Measurements from ENCODE around the gene ADAM12.

ADAM12 gene

DNA sequence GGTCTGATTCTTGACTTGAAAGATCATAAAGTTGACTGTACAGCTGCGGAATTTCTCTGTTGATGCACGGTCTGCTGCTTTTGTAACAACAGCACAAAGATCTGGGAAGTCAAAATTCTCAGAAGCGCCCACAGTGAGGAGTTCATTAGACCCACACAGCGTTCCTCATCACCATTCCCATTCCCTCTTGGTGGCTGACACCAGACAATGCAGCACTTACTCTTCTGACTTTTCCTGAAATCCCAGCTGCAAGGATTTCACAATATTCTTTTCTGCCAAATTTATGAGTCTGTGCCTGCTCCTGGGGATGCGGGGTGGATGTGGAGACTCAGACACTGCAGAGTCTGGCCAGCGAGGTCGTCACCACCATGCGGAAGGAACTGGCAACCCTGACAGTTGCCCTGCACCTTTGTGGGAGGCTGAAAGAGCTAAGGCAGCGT, 258.0 kb downstream of the ADAM12 start:
- ATAC-seq (replicated peaks; ENCODE audit: extremely low read depth, poor library complexity, severe bottlenecking), result no peak
- H3K27me3 Mint-ChIP-seq, result no peaks in the 10 kb centered on the region
- H3K27ac Mint-ChIP-seq (ENCODE audit: low read depth), result no peak overlapping the region
- H3K9me3 Mint-ChIP-seq, result peaks cover 25% of the 10 kb centered on the region
- no peaks in the 10 kb centered on the region for H3K4me1 Mint-ChIP-seq
- no peak overlapping the region for H3K4me3 Mint-ChIP-seq
- H3K36me3 Mint-ChIP-seq (ENCODE audit: insufficient read depth), result peaks cover 2% of the 10 kb centered on the region
- no peak for DNase-seq (ENCODE audit: low spot score in 2 of 2)

DNA sequence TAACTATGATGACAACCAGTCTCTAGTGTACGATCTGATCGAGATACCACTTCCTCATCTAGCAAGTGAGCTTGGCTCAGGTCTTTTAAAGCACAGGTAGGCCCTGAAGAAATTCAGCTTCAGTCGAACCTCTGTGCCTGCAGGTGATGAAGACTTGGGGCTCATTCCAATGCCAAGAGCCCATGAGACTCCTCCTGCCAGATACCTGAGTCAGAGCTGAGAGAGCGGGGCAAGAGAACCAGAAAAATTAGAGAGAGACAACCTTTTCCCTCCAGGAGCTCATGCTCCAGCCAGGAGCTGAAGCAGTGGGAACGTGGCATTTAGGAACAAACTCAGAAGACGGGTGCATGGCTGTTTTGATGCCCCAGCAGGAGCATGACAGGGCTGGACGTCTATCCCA, 259.3 kb downstream of the ADAM12 start:
- Mint-ChIP-seq H3K27ac (ENCODE audit: low read depth) (no peak overlapping the region), H3K4me1 (no peaks in the 10 kb centered on the region), H3K4me3 (no peak overlapping the region), H3K27me3 (no peaks in the 10 kb centered on the region), H3K9me3 (peaks cover 25% of the 10 kb centered on the region), H3K36me3 (ENCODE audit: insufficient read depth) (peaks cover 2% of the 10 kb centered on the region)
- DNase-seq (ENCODE audit: low spot score in 2 of 2) (no peak), ATAC-seq (replicated peaks; ENCODE audit: extremely low read depth, poor library complexity, severe bottlenecking) (no peak)

DNA sequence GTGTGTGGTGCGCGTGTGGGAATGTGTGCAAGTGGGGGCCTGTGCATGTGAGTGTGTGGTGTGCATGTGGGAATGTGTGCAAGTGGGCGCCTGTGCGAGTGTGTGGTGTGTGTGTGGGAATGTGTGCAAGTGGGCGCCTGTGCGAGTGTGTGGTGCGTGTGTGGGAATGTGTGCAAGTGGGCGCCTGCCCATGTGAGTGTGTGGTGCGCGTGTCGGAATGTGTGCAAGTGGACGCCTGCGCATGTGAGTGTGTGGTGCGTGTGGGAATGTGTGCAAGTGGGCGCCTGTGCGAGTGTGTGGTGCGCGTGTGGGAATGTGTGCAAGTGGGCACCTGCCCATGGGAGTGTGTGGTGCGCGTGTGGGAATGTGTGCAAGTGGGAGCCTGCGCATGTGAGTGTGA, 259.7 kb downstream of the ADAM12 start:
- DNase-seq (ENCODE audit: low spot score in 2 of 2) (no peak), ATAC-seq (replicated peaks; ENCODE audit: extremely low read depth, poor library complexity, severe bottlenecking) (no peak)
- Mint-ChIP-seq H3K27me3 (no peaks in the 10 kb centered on the region), H3K36me3 (ENCODE audit: insufficient read depth) (peaks cover 2% of the 10 kb centered on the region), H3K9me3 (peaks cover 21% of the 10 kb centered on the region), H3K27ac (ENCODE audit: low read depth) (no peak overlapping the region), H3K4me3 (no peak overlapping the region), H3K4me1 (no peaks in the 10 kb centered on the region)

DNA sequence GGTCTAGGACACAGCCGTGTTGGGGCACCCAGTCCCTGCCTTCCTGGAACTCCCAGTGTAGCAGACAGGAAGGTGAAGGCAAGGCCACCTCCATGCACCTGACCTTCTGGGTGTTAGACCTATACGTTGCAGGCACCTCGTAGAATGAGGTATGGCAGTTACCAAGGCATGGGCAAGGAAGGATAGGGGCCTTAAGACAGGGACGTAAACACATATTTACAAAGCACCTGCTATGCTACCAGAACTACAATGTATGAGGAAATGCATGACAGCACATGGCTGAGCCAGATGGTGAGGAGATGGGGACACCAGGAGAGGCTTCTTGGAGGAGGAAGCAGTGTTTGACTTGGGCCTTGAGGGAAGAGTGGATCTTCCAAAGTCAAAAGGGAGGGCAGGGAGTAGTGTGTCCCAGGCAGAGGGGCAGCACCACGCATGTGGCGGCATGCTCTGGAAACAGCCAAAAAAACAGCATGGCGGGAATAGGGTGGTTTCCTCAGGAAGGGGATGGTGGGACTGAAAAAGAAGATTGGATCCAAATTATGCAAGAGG, 260.7 kb downstream of the ADAM12 start:
- Mint-ChIP-seq H3K4me1 (no peaks in the 10 kb centered on the region), H3K27ac (ENCODE audit: low read depth) (no peak overlapping the region), H3K27me3 (no peaks in the 10 kb centered on the region), H3K36me3 (ENCODE audit: insufficient read depth) (no peaks in the 10 kb centered on the region), H3K9me3 (peaks cover 14% of the 10 kb centered on the region), H3K4me3 (no peak overlapping the region)
- DNase-seq (ENCODE audit: low spot score in 2 of 2) (no peak), ATAC-seq (replicated peaks; ENCODE audit: extremely low read depth, poor library complexity, severe bottlenecking) (no peak)

DNA sequence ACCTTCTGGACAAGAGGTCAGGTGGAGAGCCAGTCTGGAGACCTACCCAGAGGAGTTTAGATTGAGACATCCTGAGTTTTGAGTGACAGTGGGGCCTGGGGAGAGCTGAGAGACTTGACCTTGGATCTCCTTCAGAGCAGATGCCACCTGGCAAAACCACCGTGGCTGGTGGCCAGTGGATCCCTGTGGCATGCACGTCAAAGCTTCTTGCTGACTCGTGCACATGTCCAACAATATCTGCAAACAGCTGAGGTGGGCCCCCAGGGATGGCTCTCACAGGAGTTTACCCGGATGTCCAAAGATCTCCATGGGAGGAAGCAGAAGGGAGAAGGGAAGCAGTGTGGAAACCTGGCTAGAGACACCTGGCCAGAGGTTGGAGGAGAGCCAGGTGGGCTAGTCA, 261.4 kb downstream of the ADAM12 start:
- no peaks in the 10 kb centered on the region for H3K4me1 Mint-ChIP-seq
- H3K36me3 Mint-ChIP-seq (ENCODE audit: insufficient read depth), result no peaks in the 10 kb centered on the region
- H3K27me3 Mint-ChIP-seq, result no peaks in the 10 kb centered on the region
- DNase-seq (ENCODE audit: low spot score in 2 of 2) (no peak), ATAC-seq (replicated peaks; ENCODE audit: extremely low read depth, poor library complexity, severe bottlenecking) (no peak)
- H3K27ac Mint-ChIP-seq (ENCODE audit: low read depth), result no peak overlapping the region
- H3K9me3 Mint-ChIP-seq, result peaks cover 14% of the 10 kb centered on the region
- H3K4me3 Mint-ChIP-seq, result no peak overlapping the region

DNA sequence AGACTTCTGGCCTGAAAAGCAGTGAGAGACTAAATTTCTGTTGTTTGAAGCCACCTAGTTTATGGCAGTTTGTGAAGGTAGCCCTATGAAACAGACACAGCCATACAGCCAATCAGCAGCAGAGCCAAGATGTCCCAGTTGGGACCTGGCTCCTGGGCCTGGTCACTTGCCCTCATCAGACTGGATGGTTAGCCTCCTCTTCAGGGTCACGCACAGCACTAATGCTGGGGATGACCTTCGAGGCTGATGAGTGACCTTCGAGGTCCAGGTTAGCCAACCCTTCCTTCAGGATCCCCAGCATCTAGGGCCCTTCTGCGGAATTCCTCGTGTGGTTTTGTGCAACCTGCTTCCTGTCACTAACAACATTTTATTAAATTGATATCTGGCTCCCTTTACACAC, 262.3 kb downstream of the ADAM12 start:
- Mint-ChIP-seq H3K4me1 (no peaks in the 10 kb centered on the region), H3K9me3 (peaks cover 14% of the 10 kb centered on the region), H3K27ac (ENCODE audit: low read depth) (no peak overlapping the region), H3K4me3 (no peak overlapping the region), H3K36me3 (ENCODE audit: insufficient read depth) (no peaks in the 10 kb centered on the region), H3K27me3 (no peaks in the 10 kb centered on the region)
- ATAC-seq (replicated peaks; ENCODE audit: extremely low read depth, poor library complexity, severe bottlenecking) (no peak), DNase-seq (ENCODE audit: low spot score in 2 of 2) (no peak)

DNA sequence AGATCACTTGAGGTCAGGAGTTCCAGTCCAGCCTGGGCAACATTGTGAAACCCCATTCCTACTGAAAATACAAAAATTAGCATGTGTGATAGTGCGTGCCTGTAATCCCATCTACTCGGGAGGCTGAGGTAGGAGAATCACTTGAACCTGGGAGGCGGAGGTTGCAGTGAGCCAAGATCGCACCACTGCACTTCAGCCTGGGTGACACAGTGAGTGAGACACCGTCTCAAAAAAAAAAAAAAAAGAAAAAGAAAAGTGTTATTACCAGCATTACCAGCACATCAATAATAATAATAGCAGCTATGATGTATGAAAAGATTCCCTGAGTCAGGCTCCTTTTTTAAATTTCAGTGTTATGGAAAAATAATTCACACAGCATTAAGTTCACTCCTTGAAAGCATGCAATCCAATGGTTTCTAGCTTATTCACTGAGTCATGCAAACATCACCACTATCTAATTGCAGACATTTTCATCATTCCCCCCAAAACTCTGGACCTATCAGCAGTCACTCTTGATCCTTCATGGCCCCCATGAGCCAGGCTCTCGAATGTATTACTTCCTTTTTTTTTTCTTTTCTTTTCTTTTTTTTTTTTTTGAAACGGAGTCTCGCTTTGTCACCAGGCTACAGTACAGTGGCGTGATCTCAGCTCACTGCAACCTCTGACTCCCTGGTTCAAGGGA, 263.5 kb downstream of the ADAM12 start:
- DNase-seq (ENCODE audit: low spot score in 2 of 2) (no peak), ATAC-seq (replicated peaks; ENCODE audit: extremely low read depth, poor library complexity, severe bottlenecking) (no peak)
- no peaks in the 10 kb centered on the region for H3K27me3 Mint-ChIP-seq
- no peaks in the 10 kb centered on the region for H3K4me1 Mint-ChIP-seq
- no peak overlapping the region for H3K4me3 Mint-ChIP-seq
- H3K36me3 Mint-ChIP-seq (ENCODE audit: insufficient read depth), result no peaks in the 10 kb centered on the region
- H3K9me3 Mint-ChIP-seq, result peaks cover 12% of the 10 kb centered on the region
- no peak overlapping the region for H3K27ac Mint-ChIP-seq (ENCODE audit: low read depth)

DNA sequence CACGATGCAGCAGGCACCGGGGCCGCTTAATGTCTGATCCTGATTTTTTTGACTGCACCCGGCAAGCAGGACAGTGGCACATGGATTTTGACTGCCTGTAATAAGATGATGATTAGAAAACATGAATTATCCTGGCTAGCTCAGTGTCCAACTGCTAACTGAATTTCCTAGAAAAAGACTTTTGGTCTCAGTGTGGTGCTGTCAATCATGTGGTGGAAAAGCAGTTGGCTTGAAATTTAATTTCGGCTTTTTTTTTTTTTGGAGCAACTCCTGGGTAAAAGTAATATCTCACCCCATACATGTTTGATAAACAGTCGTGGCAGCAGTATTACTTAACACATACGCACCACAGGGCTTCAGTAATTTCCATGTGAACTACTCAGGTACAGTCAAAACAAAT, 264.2 kb downstream of the ADAM12 start:
- H3K4me1 Mint-ChIP-seq, result no peaks in the 10 kb centered on the region
- no peaks in the 10 kb centered on the region for H3K27me3 Mint-ChIP-seq
- DNase-seq (ENCODE audit: low spot score in 2 of 2), result no peak
- H3K9me3 Mint-ChIP-seq, result peaks cover 9% of the 10 kb centered on the region
- no peak overlapping the region for H3K27ac Mint-ChIP-seq (ENCODE audit: low read depth)
- ATAC-seq (replicated peaks; ENCODE audit: extremely low read depth, poor library complexity, severe bottlenecking), result no peak
- H3K36me3 Mint-ChIP-seq (ENCODE audit: insufficient read depth), result no peaks in the 10 kb centered on the region
- H3K4me3 Mint-ChIP-seq, result no peak overlapping the region

DNA sequence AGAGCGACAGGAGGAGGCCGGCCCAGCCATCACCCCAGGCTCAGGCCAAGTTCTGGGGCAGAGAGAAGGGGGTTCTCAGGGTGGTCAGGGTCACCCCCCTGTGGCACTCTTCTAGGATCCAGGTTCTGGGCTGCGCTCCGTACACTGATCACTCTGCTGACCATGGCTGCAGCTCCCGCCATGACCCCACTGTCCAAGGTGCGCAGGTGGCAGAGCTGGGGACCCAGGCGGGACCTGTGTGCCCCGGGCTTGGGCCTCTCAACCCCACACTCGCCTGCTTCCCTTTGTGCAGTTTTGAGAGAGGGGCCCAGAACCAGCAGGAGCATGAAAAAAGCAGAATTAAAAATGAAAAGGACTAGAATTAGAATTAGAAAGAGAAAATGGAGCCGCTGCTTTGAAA, 264.8 kb downstream of the ADAM12 start:
- H3K9me3 Mint-ChIP-seq, result peaks cover 9% of the 10 kb centered on the region
- H3K36me3 Mint-ChIP-seq (ENCODE audit: insufficient read depth), result no peaks in the 10 kb centered on the region
- H3K27ac Mint-ChIP-seq (ENCODE audit: low read depth), result no peak overlapping the region
- H3K27me3 Mint-ChIP-seq, result no peaks in the 10 kb centered on the region
- DNase-seq (ENCODE audit: low spot score in 2 of 2) (no peak), ATAC-seq (replicated peaks; ENCODE audit: extremely low read depth, poor library complexity, severe bottlenecking) (no peak)
- no peak overlapping the region for H3K4me3 Mint-ChIP-seq
- no peaks in the 10 kb centered on the region for H3K4me1 Mint-ChIP-seq

DNA sequence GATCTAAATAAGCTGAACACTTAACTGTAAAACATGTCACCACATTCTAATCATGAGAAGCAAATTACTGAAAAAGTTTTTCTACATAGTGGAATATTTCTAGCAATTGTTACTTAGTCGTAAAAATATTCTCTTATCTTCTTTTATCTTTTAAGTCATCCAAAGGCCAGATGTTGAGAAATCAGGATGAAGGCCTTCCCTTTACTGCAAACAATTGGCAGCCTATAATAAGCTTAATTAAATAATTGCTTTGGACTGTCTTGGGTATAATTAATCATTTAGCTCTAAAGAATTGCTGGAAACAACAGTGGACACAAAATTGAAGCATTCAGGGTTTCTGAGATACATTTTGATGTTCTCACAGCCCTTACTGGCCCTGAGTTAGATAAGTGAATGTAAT, 265.4 kb downstream of the ADAM12 start:
- H3K4me1 Mint-ChIP-seq, result no peaks in the 10 kb centered on the region

DNA sequence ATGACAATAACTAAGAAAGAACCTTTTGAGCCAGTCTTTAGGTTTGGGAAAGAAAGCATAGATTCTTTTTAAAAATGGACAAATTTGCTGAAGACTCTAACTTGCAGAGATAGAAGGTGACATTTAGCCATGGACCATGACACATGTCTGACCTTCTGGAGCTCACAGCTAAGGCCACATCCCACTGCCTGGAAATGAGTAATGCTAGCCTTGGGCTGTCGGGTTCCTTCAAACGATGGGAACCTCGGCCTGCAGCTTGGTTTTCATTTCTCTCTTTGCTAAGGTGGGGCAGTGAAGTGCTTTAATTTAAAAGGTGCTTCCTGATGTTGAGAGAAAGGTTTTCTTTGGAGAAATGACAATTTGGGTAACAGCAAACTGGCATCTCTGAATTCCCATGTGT, 268.7 kb downstream of the ADAM12 start:
- no peaks in the 10 kb centered on the region for H3K27me3 Mint-ChIP-seq
- ATAC-seq (replicated peaks; ENCODE audit: extremely low read depth, poor library complexity, severe bottlenecking), result no peak
- no peak overlapping the region for H3K4me3 Mint-ChIP-seq
- DNase-seq (ENCODE audit: low spot score in 2 of 2), result no peak
- no peak overlapping the region for H3K27ac Mint-ChIP-seq (ENCODE audit: low read depth)
- H3K36me3 Mint-ChIP-seq (ENCODE audit: insufficient read depth), result no peaks in the 10 kb centered on the region
- no peaks in the 10 kb centered on the region for H3K9me3 Mint-ChIP-seq
- no peaks in the 10 kb centered on the region for H3K4me1 Mint-ChIP-seq

More for the DNA sequence above, 265.4 kb downstream of the ADAM12 start:
- no peak overlapping the region for H3K4me3 Mint-ChIP-seq
- H3K27ac Mint-ChIP-seq (ENCODE audit: low read depth), result no peak overlapping the region
- ATAC-seq (replicated peaks; ENCODE audit: extremely low read depth, poor library complexity, severe bottlenecking) (no peak), DNase-seq (ENCODE audit: low spot score in 2 of 2) (no peak)
- H3K36me3 Mint-ChIP-seq (ENCODE audit: insufficient read depth), result no peaks in the 10 kb centered on the region
- H3K27me3 Mint-ChIP-seq, result no peaks in the 10 kb centered on the region
- peaks cover 6% of the 10 kb centered on the region for H3K9me3 Mint-ChIP-seq

DNA sequence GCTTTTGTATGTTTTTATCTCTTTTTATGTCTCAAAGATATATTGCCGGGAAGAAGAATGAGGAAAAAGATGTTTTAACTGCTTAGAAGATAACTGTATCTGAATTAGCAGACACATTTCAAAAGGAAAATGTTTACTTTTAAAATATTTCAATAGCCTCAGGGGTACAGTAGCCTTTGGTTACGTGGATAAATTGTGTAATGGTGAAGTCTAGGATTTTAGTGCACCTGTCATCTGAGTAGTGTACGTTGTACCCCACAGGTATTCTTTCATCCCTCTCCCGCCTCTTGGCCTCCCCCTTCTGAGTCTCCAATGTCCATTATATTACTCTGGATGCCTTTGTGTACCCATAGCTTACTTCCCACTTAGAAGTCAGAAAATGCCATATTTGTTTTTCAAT, 269.8 kb downstream of the ADAM12 start:
- no peak overlapping the region for H3K4me3 Mint-ChIP-seq
- H3K27me3 Mint-ChIP-seq, result no peaks in the 10 kb centered on the region
- no peak overlapping the region for H3K27ac Mint-ChIP-seq (ENCODE audit: low read depth)
- peaks cover 6% of the 10 kb centered on the region for H3K9me3 Mint-ChIP-seq
- H3K36me3 Mint-ChIP-seq (ENCODE audit: insufficient read depth), result no peaks in the 10 kb centered on the region
- no peak for ATAC-seq (replicated peaks; ENCODE audit: extremely low read depth, poor library complexity, severe bottlenecking)
- H3K4me1 Mint-ChIP-seq, result no peaks in the 10 kb centered on the region
- DNase-seq (ENCODE audit: low spot score in 2 of 2), result no peak

DNA sequence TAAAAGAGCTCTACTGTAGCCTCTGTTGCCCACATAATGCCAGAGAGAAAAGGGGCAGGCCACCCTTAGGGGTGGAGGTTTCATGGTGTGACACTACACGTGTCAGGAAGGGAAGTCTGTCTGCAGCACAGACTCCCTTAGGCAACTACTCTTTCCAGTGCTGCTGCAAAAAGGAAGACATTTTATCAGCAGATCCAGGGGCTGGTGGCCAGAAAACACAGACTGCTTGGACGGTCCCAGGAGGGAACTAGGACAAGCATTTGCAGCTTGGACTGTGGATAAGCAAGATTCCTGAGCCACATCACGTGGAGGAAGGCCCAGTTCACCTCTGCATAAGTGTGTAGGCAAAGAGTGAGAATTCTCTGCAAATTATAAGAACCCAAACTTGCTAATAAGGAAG, 271.1 kb downstream of the ADAM12 start:
- no peaks in the 10 kb centered on the region for H3K4me1 Mint-ChIP-seq
- no peak overlapping the region for H3K4me3 Mint-ChIP-seq
- H3K9me3 Mint-ChIP-seq, result peaks cover 11% of the 10 kb centered on the region
- H3K36me3 Mint-ChIP-seq (ENCODE audit: insufficient read depth), result no peaks in the 10 kb centered on the region
- H3K27me3 Mint-ChIP-seq, result no peaks in the 10 kb centered on the region
- H3K27ac Mint-ChIP-seq (ENCODE audit: low read depth), result no peak overlapping the region
- DNase-seq (ENCODE audit: low spot score in 2 of 2) (no peak), ATAC-seq (replicated peaks; ENCODE audit: extremely low read depth, poor library complexity, severe bottlenecking) (no peak)

All from central memory CD8-positive, alpha-beta T cell (primary cell).